Esophagus squamous epithelium (tissue), 4 donors: Measurements from ENCODE around the gene OPRM1.

Experiments
- CTCF ChIP-seq, 6 experiments: fragments of 450-650 bp in 4 of 6; fragments of 200-600 bp in 2 of 6; sonication (generic) in 2 of 6; IDR thresholded peaks; one replicate each; pipeline ENCODE4 v1.5.1; 2016 to 2019; ENCODE audit warnings: antibody characterized with exemption in 6 of 6, mild to moderate bottlenecking in 4 of 6, moderate library complexity in 4 of 6
- POLR2A ChIP-seq, 4 donors: fragments of 450-650 bp; IDR thresholded peaks; one replicate each; pipeline ENCODE4 v1.6.1; 2017; ENCODE audit warnings: antibody characterized with exemption in 4 of 4, mild to moderate bottlenecking in 4 of 4, moderate library complexity in 3 of 4

- TF ChIP-seq POLR2A (IDR thresholded peaks at IDR 0.05), result no peak
- no peak for TF ChIP-seq CTCF (IDR thresholded peaks at IDR 0.05)
These were observed 197.7 kb downstream of the OPRM1 start for GRCh38 chr6:154236646-154237301.
